ENCODE data around the gene LRRC8A.

DNA sequence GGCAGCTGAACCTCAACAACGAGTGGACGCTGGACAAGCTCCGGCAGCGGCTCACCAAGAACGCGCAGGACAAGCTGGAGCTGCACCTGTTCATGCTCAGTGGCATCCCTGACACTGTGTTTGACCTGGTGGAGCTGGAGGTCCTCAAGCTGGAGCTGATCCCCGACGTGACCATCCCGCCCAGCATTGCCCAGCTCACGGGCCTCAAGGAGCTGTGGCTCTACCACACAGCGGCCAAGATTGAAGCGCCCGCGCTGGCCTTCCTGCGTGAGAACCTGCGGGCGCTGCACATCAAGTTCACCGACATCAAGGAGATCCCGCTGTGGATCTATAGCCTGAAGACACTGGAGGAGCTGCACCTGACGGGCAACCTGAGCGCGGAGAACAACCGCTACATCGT, 26.4 kb downstream of the LRRC8A start:
- TF ChIP-seq, protein P1, sequence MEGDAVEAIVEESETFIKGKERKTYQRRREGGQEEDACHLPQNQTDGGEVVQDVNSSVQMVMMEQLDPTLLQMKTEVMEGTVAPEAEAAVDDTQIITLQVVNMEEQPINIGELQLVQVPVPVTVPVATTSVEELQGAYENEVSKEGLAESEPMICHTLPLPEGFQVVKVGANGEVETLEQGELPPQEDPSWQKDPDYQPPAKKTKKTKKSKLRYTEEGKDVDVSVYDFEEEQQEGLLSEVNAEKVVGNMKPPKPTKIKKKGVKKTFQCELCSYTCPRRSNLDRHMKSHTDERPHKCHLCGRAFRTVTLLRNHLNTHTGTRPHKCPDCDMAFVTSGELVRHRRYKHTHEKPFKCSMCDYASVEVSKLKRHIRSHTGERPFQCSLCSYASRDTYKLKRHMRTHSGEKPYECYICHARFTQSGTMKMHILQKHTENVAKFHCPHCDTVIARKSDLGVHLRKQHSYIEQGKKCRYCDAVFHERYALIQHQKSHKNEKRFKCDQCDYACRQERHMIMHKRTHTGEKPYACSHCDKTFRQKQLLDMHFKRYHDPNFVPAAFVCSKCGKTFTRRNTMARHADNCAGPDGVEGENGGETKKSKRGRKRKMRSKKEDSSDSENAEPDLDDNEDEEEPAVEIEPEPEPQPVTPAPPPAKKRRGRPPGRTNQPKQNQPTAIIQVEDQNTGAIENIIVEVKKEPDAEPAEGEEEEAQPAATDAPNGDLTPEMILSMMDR (IDR thresholded peaks at IDR 0.05; ENCODE audit: low read depth, low read length), result no peak
- TF ChIP-seq POLR2A (IDR thresholded peaks at IDR 0.05; ENCODE audit: extremely low read depth, insufficient read length), result no peak
- TF ChIP-seq MYC (IDR thresholded peaks at IDR 0.05; ENCODE audit: low read depth, low read length), result no peak
